K562 (cell line): ENCODE measurements around the gene KCNK4. TPM values are rescaled to one million over a fixed set of nuclear protein-coding genes. Genes with fewer than 3 reads are reported as not detected.

Source experiments
- BDP1 ChIP-seq: IDR thresholded peaks from 3 replicates; pipeline ENCODE4 v1.6.1; 2011; ENCODE audit not compliant: insufficient read length, insufficient read depth
- BRD9 ChIP-seq: fragments of 450-650 bp; IDR thresholded peaks from 2 replicates; pipeline ENCODE4 v1.6.1; 2018; ENCODE audit warnings: low read depth; ENCODE audit not compliant: partially characterized antibody
- C11orf30 ChIP-seq: fragments of 450-650 bp; IDR thresholded peaks from 2 replicates; pipeline ENCODE4 v1.6.1; 2016; ENCODE audit warnings: low read depth, mild to moderate bottlenecking
- E2F8 ChIP-seq: fragments of 450-650 bp; IDR thresholded peaks from 2 replicates; pipeline ENCODE4 v1.7.1; 2018; ENCODE audit warnings: mild to moderate bottlenecking, low read depth; ENCODE audit not compliant: partially characterized antibody
- FIP1L1 ChIP-seq: fragments of 200-400 bp; formaldehyde crosslinking; IDR thresholded peaks from 2 replicates; pipeline ENCODE4 v1.6.1; 2018; ENCODE audit warnings: mild to moderate bottlenecking, low read depth, low read length; ENCODE audit not compliant: poor library complexity, severe bottlenecking
- HLTF ChIP-seq: fragments of 450-650 bp; IDR thresholded peaks from 2 replicates; pipeline ENCODE4 v1.6.1; 2016
- PHTF2 ChIP-seq: fragments of 250-450 bp; sonication (Bioruptor Pico); IDR thresholded peaks from 2 replicates; pipeline ENCODE4 v1.5.0; 2021; ENCODE audit warnings: mild to moderate bottlenecking
- POLR3G ChIP-seq: IDR thresholded peaks from 2 replicates; pipeline ENCODE4 v1.6.1; 2011; ENCODE audit not compliant: insufficient read length, insufficient replicate concordance; ENCODE audit errors: extremely low read depth
- RCOR1 ChIP-seq, 2 experiments: IDR thresholded peaks; 2 replicates each; pipeline ENCODE4 v1.6.1; 2012; ENCODE audit warnings: low read depth in 2 of 2, low read length in 2 of 2, borderline replicate concordance in 1 of 2, improper control_type of control experiment in 1 of 2
- RFX7 ChIP-seq: fragments of 250-450 bp; sonication (Bioruptor Pico); IDR thresholded peaks from 2 replicates; pipeline ENCODE4 v1.5.1; 2021; ENCODE audit warnings: mild to moderate bottlenecking
- SNAPC5 ChIP-seq: fragments of 250-450 bp; sonication (Bioruptor Pico); IDR thresholded peaks from 2 replicates; pipeline ENCODE4 v1.8.0; 2021; ENCODE audit warnings: moderate library complexity, mild to moderate bottlenecking, inconsistent platforms
- THRB ChIP-seq: fragments of 450-650 bp; formaldehyde crosslinking; conservative IDR thresholded peaks from 2 replicates; pipeline ENCODE4 v1.4.0; 2022; ENCODE audit warnings: mild to moderate bottlenecking, missing genetic modification characterization
- USF1 ChIP-seq: sonication (generic); formaldehyde crosslinking; IDR thresholded peaks from 2 replicates; pipeline ENCODE4 v1.9.0; 2022; ENCODE audit warnings: mild to moderate bottlenecking, missing genetic modification reagents
- WHSC1 ChIP-seq: IDR thresholded peaks from one replicate; pipeline ENCODE4 v1.6.1; 2012; ENCODE audit warnings: low read length, control low read depth, inconsistent platforms
- ZBTB12 ChIP-seq: fragments of 250-450 bp; sonication (Bioruptor Pico); IDR thresholded peaks from 2 replicates; pipeline ENCODE4 v1.4.0; 2020
- ZFP91 ChIP-seq: sonication (generic); formaldehyde crosslinking; IDR thresholded peaks from 2 replicates; pipeline ENCODE4 v1.8.0; 2022; ENCODE audit warnings: mild to moderate bottlenecking, missing genetic modification reagents
- ZNF197 ChIP-seq: fragments of 200-800 bp; sonication (Bioruptor generic); IDR thresholded peaks from 2 replicates; pipeline ENCODE4 v1.6.1; 2016; ENCODE audit warnings: low read depth, missing genetic modification characterization, missing compliant biosample characterization
- ZNF830 ChIP-seq: fragments of 250-450 bp; sonication (Bioruptor Pico); IDR thresholded peaks from 2 replicates; pipeline ENCODE4 v1.5.0; 2021; ENCODE audit warnings: mild to moderate bottlenecking
- ZSCAN29 ChIP-seq: fragments of 450-650 bp; IDR thresholded peaks from 2 replicates; pipeline ENCODE4 v1.6.1; 2017
- polyA plus RNA-seq, 8 experiments: library from polyadenylated mRNA; depleted of rRNA in 4 of 8; stranded (reverse) in 5 of 8; unstranded in 3 of 8; fragments of >200 nt; fragmentation: Nextera tagmentation in 2 of 8; fragmentation: Illumina TruSeq in 1 of 8; extraction: Ambion mirVana in 2 of 8; extraction: Trizol in 1 of 8; gene quantifications; 2 replicates each; pipeline versions ENCODE4 v1.2.1 to v1.2.3, GENCODE V29; 2011 to 2014; ENCODE audit warnings: inconsistent platforms in 1 of 8, missing spikeins in 1 of 8
- total RNA-seq, 7 experiments: library from RNA; depleted of rRNA in 6 of 7; stranded (reverse); fragments of >200 nt in 6 of 7; fragmentation: Illumina TruSeq in 2 of 7; extraction: Trizol in 2 of 7; gene quantifications; 2 replicates each; pipeline versions ENCODE4 v1.2.1 to v1.2.3, GENCODE V29; 2011 to 2021; ENCODE audit warnings: low replicate concordance in 1 of 7

KCNK4 gene
- total and polyA plus RNA-seq, 9 of the 15 experiments (the other 6 are each of a cell fraction or from before 2014, with no cell fraction given), result not detected

- TF ChIP-seq C11orf30 (no peak), FIP1L1 (no peak), ZNF197 (CRISPR knock-in tag) (no peak), PHTF2 (no peak), HLTF (no peak), POLR3G (no peak), RCOR1 (IDR thresholded peaks at IDR 0.05; ENCODE audit: borderline replicate concordance in 1 of 2, low read depth in 2 of 2, low read length in 2 of 2) (peak in 1 of 2 experiments; percentile 64; a peak in 2 of 4 replicates), ZSCAN29 (no peak), WHSC1 (no peak), E2F8 (peak; percentile 32), SNAPC5 (CRISPR knock-in tag) (no peak), BRD9 (no peak), THRB (0 out of 2 replicates have a peak, but pooled peaks have one; percentile 51), USF1 (CRISPR knock-in tag) (peak; percentile 79), RFX7 (CRISPR knock-in tag) (no peak), ZFP91 (no peak), ZNF830 (CRISPR knock-in tag) (no peak), ZBTB12 (CRISPR knock-in tag) (no peak), BDP1 (no peak)
These were observed 14.8 kb downstream of the KCNK4 start (continued) for GRCh38 chr11:64305691-64306562.
